Astrocyte (in vitro differentiated cells and primary cell): ENCODE data around the gene MESD.

Experiments used
- CTCF ChIP-seq: IDR thresholded peaks from 2 replicates; pipeline ENCODE4 v1.5.1; 2011; ENCODE audit warnings: low read depth, mild to moderate bottlenecking, inconsistent platforms, low read length, moderate library complexity; ENCODE audit not compliant: insufficient read depth
- EZH2 ChIP-seq: IDR thresholded peaks from 2 replicates; pipeline ENCODE4 v1.6.1; 2012; ENCODE audit warnings: mild to moderate bottlenecking, low read length, inconsistent platforms; ENCODE audit not compliant: insufficient read depth

GRCh38 chr15:80926126-80926525, 63.5 kb downstream of the MESD start:
- no peak for TF ChIP-seq CTCF
- TF ChIP-seq EZH2, result no peak
